Measurements from ENCODE around the gene CHID1.
A peak's percentile ranks its signal among the peaks of the same experiment; 100 is the strongest.

GRCh38 chr11:875769-876301, 34.8 kb downstream of the CHID1 start:
- TF ChIP-seq ZNF175 (CRISPR knock-in tag; IDR thresholded peaks at IDR 0.05; ENCODE audit: low read depth) (no peak), SP1 (CRISPR knock-in tag; IDR thresholded peaks at IDR 0.05) (0 out of 2 replicates have a peak, but pooled peaks have one; percentile 58), SRF (CRISPR knock-in tag; IDR thresholded peaks at IDR 0.05) (no peak), ZNF830 (CRISPR knock-in tag; IDR thresholded peaks at IDR 0.05) (no peak), ZBTB5 (IDR thresholded peaks at IDR 0.05) (no peak), KLF1 (tag; IDR thresholded peaks at IDR 0.05) (no peak), NFE2 (IDR thresholded peaks at IDR 0.05; ENCODE audit: low read depth) (no peak; the same call in 1 of the 2 replicates), BRF1 (IDR thresholded peaks at IDR 0.05; ENCODE audit: borderline replicate concordance, extremely low read depth, insufficient read length) (no peak)
- TF ChIP-seq, protein P1, sequence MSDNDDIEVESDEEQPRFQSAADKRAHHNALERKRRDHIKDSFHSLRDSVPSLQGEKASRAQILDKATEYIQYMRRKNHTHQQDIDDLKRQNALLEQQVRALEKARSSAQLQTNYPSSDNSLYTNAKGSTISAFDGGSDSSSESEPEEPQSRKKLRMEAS (CRISPR knock-in tag; IDR thresholded peaks at IDR 0.05) = peak; percentile 74
- TF ChIP-seq, protein P2, sequence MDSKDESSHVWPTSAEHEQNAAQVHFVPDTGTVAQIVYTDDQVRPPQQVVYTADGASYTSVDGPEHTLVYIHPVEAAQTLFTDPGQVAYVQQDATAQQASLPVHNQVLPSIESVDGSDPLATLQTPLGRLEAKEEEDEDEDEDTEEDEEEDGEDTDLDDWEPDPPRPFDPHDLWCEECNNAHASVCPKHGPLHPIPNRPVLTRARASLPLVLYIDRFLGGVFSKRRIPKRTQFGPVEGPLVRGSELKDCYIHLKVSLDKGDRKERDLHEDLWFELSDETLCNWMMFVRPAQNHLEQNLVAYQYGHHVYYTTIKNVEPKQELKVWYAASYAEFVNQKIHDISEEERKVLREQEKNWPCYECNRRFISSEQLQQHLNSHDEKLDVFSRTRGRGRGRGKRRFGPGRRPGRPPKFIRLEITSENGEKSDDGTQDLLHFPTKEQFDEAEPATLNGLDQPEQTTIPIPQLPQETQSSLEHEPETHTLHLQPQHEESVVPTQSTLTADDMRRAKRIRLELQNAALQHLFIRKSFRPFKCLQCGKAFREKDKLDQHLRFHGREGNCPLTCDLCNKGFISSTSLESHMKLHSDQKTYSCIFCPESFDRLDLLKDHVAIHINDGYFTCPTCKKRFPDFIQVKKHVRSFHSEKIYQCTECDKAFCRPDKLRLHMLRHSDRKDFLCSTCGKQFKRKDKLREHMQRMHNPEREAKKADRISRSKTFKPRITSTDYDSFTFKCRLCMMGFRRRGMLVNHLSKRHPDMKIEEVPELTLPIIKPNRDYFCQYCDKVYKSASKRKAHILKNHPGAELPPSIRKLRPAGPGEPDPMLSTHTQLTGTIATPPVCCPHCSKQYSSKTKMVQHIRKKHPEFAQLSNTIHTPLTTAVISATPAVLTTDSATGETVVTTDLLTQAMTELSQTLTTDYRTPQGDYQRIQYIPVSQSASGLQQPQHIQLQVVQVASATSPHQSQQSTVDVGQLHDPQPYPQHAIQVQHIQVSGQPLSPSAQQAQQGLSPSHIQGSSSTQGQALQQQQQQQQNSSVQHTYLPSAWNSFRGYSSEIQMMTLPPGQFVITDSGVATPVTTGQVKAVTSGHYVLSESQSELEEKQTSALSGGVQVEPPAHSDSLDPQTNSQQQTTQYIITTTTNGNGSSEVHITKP (IDR thresholded peaks at IDR 0.05; ENCODE audit: partially characterized antibody) = peak; percentile 49
